ENCODE results near the gene PRPS2. TPM values are rescaled to one million over a fixed set of nuclear protein-coding genes. Genes with fewer than 3 reads are reported as not detected.

PRPS2 gene
- total and polyA plus RNA-seq, 5 experiments from 2014 or later: 23.3 to 32.3 (median 26.4) TPM

DNA sequence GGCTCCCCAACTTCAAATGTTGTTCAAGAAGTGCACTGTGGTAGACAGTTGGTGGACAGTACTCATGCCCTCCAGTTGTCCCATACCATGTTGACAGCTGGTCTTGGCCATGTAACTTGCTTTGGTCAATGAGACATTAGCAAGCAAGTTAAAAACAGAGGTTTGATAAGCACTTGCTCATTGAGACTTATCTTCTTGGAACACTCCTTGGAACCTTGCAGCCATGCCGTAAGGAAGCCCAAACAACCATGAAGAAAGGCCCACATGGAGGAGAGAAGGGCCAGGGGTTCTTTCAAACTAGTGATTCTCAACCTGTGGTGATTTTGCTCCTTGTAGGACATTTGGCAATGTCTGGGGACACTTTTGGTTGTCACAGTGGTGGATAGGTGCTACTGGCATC, 2.6 kb upstream of the PRPS2 start:
- DNase-seq (no peak), ATAC-seq (no peak)
- H3K36me3 Mint-ChIP-seq: no peaks in the 10 kb centered on the region
- POLR2A ChIA-PET: no interaction called here
- no peak overlapping the region for H3K4me3 Mint-ChIP-seq
- H3K9me3 Mint-ChIP-seq: peaks cover 0 to 7% (median 0%) of the 10 kb centered on the region in 9 donors
- H3K27ac Mint-ChIP-seq: no peak overlapping the region
- H3K4me1 Mint-ChIP-seq: peaks cover 9 to 26% (median 19%) of the 10 kb centered on the region in 4 donors
- no peaks in the 10 kb centered on the region for H3K27me3 Mint-ChIP-seq

DNA sequence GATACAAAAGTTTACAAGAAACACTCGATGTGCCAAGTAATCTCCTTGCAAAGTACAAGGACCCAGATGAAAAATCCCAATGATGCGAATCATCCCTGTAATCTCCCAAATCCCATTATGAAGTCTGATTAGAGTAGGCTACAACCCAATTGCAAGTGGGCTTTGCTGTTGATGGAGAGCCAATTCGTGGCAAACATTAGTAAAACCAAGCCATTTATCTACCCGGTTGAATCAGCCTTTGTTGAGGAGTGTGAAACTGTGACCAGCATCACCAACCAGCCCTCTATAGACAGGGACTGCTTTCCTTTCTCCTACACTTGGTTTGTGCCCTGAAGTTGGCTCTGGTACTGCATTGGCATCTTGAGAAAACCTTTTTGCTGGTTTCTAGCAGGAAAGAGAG, 1.2 kb upstream of the PRPS2 start:
- Mint-ChIP-seq H3K9me3 (peaks cover 0 to 7% (median 0%) of the 10 kb centered on the region in 9 donors), H3K4me1 (peaks cover 10 to 28% (median 21%) of the 10 kb centered on the region in 4 donors), H3K4me3 (peak overlapping the region; percentile 80 to 92 (median 86)), H3K27ac (peak overlapping the region in 5 of 10 donors; percentile 13 to 88 (median 72)), H3K27me3 (no peaks in the 10 kb centered on the region), H3K36me3 (peaks cover 0 to under 1% (median 0%) of the 10 kb centered on the region in 3 donors)
- no peak for DNase-seq
- POLR2A ChIA-PET: no interaction called here
- ATAC-seq: no peak

DNA sequence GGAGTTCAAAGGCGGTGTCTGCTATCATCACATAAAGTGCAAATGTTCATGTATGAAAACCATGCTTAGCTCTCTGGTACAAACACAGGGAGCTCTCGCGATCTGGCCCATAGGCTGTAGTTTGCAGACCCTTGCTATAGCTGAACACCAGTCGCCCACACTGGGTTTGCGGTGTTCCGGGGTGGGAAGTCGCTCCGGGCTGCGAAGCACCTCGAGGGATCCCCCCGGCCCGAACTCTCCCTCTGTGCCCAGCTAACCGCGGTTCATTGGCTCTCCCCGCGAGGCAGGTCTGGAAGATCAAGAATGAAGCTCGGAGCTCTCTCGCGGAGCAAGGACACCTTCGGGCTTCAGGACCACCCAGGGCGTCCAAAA, 341 bp upstream of the PRPS2 start:
- H3K27ac Mint-ChIP-seq: peak overlapping the region; percentile 64 to 92 (median 82)
- DNase-seq (no peak), ATAC-seq (peak; percentile 38 to 54)
- peak overlapping the region; percentile 80 to 92 (median 86) for H3K4me3 Mint-ChIP-seq
- no peaks in the 10 kb centered on the region for H3K27me3 Mint-ChIP-seq
- H3K4me1 Mint-ChIP-seq: peaks cover 14 to 30% (median 23%) of the 10 kb centered on the region in 4 donors
- H3K36me3 Mint-ChIP-seq: peaks cover 3 to 5% (median 4%) of the 10 kb centered on the region in 3 donors
- POLR2A ChIA-PET: interaction anchor here (0.6 to 1.3 kb wide), 2 partner anchors 19 to 897 kb away, joined by 3 to 5 read pairs; no protein-coding TSS in a partner anchor
- peaks cover 0 to 10% (median 0%) of the 10 kb centered on the region in 9 donors for H3K9me3 Mint-ChIP-seq

DNA sequence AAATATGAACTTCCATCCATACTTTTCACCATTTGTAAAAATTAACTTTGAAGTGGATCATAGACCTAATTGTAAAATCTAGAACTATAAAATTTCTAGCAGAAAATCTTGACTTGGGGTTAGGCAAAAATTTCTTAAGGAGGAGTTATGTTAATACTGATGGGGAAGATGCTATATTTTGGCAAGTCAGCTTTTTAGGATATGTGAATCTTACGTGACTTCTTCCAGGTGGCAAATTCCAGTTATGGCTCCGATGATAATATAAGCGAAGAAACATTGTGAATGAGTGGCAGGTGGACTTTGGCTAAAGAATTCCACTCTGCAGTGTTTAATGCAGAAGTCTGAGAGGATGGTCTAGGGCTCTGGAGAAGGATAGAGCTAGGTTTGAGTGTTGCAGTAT, 1.5 kb downstream of the PRPS2 start:
- peaks cover 4 to 9% (median 5%) of the 10 kb centered on the region in 3 donors for H3K36me3 Mint-ChIP-seq
- ATAC-seq (no peak), DNase-seq (no peak)
- H3K27ac Mint-ChIP-seq: peak overlapping the region in 8 of 10 donors; percentile 17 to 86 (median 64)
- H3K27me3 Mint-ChIP-seq: no peaks in the 10 kb centered on the region
- peak overlapping the region; percentile 72 to 87 (median 80) for H3K4me3 Mint-ChIP-seq
- peaks cover 0 to 10% (median 0%) of the 10 kb centered on the region in 9 donors for H3K9me3 Mint-ChIP-seq
- POLR2A ChIA-PET: no interaction called here
- peaks cover 14 to 30% (median 23%) of the 10 kb centered on the region in 4 donors for H3K4me1 Mint-ChIP-seq

DNA sequence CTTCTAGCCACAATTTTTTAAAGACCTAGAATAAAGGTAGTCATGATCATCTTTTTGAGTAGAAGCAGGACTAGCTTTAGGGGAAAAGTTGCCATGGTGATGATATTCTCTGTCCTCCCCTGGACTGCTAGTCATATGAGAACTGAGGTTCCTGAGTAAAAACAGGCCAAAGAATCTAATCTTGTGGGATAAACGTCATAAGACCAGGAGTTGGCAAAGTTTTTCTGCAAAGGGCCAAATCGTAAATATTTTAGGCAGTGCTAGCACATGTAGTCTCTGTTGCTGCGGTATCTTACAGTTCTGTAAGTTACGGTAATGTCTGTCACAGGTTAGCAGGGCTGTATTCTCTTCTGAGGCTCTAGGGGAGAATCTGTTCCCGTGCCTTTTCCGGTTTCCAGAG, 3.4 kb downstream of the PRPS2 start:
- Mint-ChIP-seq H3K27me3 (no peaks in the 10 kb centered on the region), H3K36me3 (peaks cover 5 to 25% (median 9%) of the 10 kb centered on the region in 3 donors), H3K4me1 (peaks cover 14 to 31% (median 25%) of the 10 kb centered on the region in 4 donors), H3K4me3 (no peak overlapping the region), H3K27ac (no peak overlapping the region), H3K9me3 (peaks cover 0 to 10% (median 0%) of the 10 kb centered on the region in 9 donors)
- ATAC-seq (no peak), DNase-seq (no peak)
- POLR2A ChIA-PET: no interaction called here

DNA sequence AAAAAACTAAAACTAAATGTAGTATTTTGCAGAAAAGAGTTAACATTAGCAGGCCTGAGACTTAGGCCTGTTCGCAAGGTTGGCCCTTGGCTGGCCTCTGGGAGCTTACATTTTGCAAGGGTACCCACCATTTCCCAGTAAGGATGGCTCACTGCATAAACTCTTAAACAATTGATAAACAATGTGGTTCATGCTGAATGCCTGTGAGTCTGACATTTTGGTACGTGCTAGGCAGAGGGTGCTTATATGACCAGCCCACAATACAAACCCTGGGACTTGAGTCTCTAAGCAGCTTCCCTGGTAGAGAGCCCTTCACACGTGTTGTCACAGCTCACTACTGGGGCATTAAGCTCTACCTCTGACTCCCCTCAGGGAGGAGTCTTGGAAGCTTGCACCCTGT, 7.4 kb downstream of the PRPS2 start:
- POLR2A ChIA-PET: no interaction called here
- DNase-seq (no peak), ATAC-seq (no peak)
- peaks cover 6 to 26% (median 10%) of the 10 kb centered on the region in 4 donors for H3K4me1 Mint-ChIP-seq
- no peak overlapping the region for H3K4me3 Mint-ChIP-seq
- no peaks in the 10 kb centered on the region for H3K27me3 Mint-ChIP-seq
- peaks cover 0 to 3% (median 0%) of the 10 kb centered on the region in 9 donors for H3K9me3 Mint-ChIP-seq
- peaks cover 9 to 59% (median 11%) of the 10 kb centered on the region in 3 donors for H3K36me3 Mint-ChIP-seq
- no peak overlapping the region for H3K27ac Mint-ChIP-seq

DNA sequence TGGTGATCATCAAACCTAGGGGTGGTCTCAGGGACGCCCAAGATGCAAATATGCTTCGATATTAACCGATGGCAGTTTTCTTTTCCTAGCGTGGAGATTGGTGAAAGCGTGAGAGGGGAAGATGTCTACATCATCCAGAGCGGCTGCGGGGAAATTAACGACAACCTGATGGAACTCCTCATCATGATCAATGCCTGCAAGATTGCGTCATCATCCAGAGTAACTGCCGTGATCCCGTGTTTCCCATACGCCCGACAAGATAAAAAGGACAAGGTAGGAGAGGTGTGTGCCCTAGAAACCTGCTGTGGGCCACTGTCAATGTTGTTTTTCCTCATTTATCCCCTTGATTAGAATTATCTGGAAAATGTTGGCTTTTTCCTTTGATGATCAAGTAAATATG, 7.9 kb downstream of the PRPS2 start:
- DNase-seq (no peak), ATAC-seq (no peak)
- H3K4me3 Mint-ChIP-seq: no peak overlapping the region
- peaks cover 4 to 24% (median 10%) of the 10 kb centered on the region in 4 donors for H3K4me1 Mint-ChIP-seq
- POLR2A ChIA-PET: no interaction called here
- peaks cover 9 to 62% (median 11%) of the 10 kb centered on the region in 3 donors for H3K36me3 Mint-ChIP-seq
- H3K27ac Mint-ChIP-seq: peak overlapping the region in 1 of 10 donors; percentile 21
- H3K9me3 Mint-ChIP-seq: peaks cover 0 to 3% (median 0%) of the 10 kb centered on the region in 9 donors
- H3K27me3 Mint-ChIP-seq: no peaks in the 10 kb centered on the region

DNA sequence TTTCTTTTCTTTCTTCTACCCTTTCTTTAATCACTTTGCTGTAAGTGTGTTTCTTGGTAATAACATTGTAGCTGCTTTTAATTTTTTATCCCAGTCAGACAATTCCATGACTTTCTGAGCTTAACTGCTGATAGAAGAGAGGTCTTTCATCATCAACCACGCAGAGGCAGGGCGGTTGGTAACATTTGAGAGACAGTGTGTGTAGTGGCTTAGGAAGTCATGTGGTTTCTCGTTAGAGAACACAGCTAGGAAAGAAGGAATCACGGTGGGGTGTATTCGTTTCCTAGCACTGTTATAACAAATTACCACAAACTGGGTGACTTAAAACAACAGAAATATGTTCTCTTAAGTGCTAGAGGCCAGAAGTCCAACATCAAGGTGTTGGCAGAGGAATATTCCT, 11.5 kb downstream of the PRPS2 start:
- Mint-ChIP-seq H3K27me3 (no peaks in the 10 kb centered on the region), H3K27ac (peak overlapping the region in 7 of 10 donors; percentile 4 to 66 (median 34)), H3K4me1 (peaks cover 2 to 19% (median 7%) of the 10 kb centered on the region in 4 donors), H3K4me3 (no peak overlapping the region), H3K9me3 (peaks cover 0 to 2% (median 0%) of the 10 kb centered on the region in 9 donors), H3K36me3 (peaks cover 5 to 78% (median 6%) of the 10 kb centered on the region in 3 donors)
- ATAC-seq: no peak
- no peak for DNase-seq
- POLR2A ChIA-PET: interaction anchor here (0.8 kb wide), 1 partner anchor 12 kb away, joined by 3 read pairs; no protein-coding TSS in a partner anchor

DNA sequence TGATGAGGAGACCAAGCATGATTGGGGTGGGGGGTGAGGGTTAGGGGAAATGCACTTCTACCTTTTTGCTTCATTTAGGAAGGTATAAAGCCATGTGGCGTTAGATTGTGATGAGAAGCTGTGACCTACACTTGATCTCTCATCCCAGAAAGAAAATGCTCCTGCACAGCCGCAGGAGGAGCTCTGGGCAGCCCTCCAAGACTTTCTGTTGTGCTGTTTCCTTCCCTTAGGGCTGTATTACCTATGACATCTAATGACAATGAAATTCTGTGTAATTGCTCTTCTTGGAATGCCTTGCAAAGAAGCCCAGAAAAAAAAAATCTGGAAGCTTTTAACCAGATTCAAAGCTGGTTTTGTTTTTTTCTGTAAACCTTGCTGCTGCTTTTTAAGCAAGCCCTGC, 13.4 kb downstream of the PRPS2 start:
- DNase-seq: no peak
- Mint-ChIP-seq H3K9me3 (peaks cover 0 to 2% (median 0%) of the 10 kb centered on the region in 9 donors), H3K36me3 (peaks cover 0 to 76% (median 6%) of the 10 kb centered on the region in 3 donors), H3K4me3 (no peak overlapping the region), H3K27me3 (no peaks in the 10 kb centered on the region), H3K4me1 (peaks cover 2 to 15% (median 7%) of the 10 kb centered on the region in 4 donors), H3K27ac (peak overlapping the region in 1 of 10 donors; percentile 13)
- POLR2A ChIA-PET: no interaction called here
- ATAC-seq: no peak

DNA sequence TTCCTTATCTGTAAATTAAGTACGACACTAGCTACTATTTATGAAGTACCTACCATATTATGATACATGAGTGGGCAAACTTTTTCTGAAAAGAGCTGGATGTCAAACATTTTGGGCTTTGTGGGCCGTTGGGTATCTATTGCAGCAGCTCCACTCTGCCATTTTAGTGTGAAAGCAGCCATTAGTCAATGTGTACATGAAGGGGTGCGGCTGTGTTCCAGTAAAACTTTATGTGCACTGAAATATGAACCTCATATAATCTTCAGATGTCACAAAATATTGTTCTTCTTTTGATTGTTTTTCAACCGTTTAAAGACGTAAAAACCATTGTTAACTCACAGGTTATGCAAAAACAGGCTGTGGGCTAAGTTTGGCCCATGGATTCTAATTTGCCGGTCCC, 14.1 kb downstream of the PRPS2 start:
- H3K4me1 Mint-ChIP-seq: peaks cover 2 to 15% (median 6%) of the 10 kb centered on the region in 4 donors
- H3K27ac Mint-ChIP-seq: no peak overlapping the region
- DNase-seq (no peak), ATAC-seq (no peak)
- peaks cover 0 to 76% (median 3%) of the 10 kb centered on the region in 3 donors for H3K36me3 Mint-ChIP-seq
- no peaks in the 10 kb centered on the region for H3K27me3 Mint-ChIP-seq
- peaks cover 0 to 2% (median 0%) of the 10 kb centered on the region in 9 donors for H3K9me3 Mint-ChIP-seq
- POLR2A ChIA-PET: interaction anchor here (0.6 kb wide), 1 partner anchor 307 kb away, joined by 3 read pairs; no protein-coding TSS in a partner anchor
- no peak overlapping the region for H3K4me3 Mint-ChIP-seq

DNA sequence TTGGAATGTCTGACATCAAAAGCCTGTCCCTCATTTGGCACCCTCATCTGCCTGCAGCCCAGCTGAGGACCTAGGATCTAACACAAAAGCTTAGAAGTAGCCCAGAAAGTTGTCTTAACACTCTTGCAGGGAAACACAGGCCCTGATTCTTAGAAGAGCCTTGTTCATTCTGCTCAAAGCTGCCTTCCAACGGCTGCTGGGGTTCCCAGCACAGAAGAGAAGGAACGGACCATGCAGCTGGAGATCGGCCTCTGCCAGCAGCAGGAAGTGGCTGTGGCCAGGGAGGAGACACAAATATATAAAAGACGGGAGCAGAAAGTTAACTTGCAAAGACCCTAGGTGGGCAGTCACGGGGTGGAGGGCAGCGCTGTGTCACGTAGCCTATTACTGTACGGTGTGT, 20.4 kb downstream of the PRPS2 start:
- ATAC-seq: no peak
- H3K4me3 Mint-ChIP-seq: no peak overlapping the region
- H3K36me3 Mint-ChIP-seq: peaks cover 0 to 55% (median 2%) of the 10 kb centered on the region in 3 donors
- POLR2A ChIA-PET: interaction anchor here (0.5 kb wide), 1 partner anchor 127 kb away, joined by 3 read pairs; no protein-coding TSS in a partner anchor
- no peaks in the 10 kb centered on the region for H3K9me3 Mint-ChIP-seq
- peaks cover 0 to 3% (median 0%) of the 10 kb centered on the region in 4 donors for H3K4me1 Mint-ChIP-seq
- no peak for DNase-seq
- H3K27me3 Mint-ChIP-seq: no peaks in the 10 kb centered on the region
- H3K27ac Mint-ChIP-seq: peak overlapping the region in 2 of 10 donors; percentile 34 to 70

DNA sequence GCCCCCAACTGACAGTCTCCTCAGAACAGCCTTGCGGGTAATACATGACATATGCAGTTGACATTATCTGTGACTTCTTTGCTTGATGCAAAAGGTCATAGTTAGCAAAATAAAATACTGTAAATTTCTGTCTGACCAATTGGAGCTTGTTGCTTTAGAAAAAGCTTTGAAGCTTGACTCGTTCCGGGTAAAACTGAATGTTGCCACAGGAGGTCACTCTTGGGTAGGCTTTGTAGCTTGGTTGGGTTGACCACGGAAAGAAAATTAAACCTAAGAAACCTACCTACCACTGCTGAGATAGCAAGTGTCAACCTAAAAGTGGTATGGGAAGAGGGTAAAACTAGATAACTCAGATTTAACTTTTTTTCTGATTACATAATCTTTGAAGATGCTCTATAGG, 23.2 kb downstream of the PRPS2 start:
- ATAC-seq: peak; percentile 47 to 53
- POLR2A ChIA-PET: interaction anchor here (1.0 kb wide), 1 partner anchor 12 kb away, joined by 3 read pairs; no protein-coding TSS in a partner anchor
- DNase-seq: peak in 7 of 10 donors; percentile 15 to 49 (median 36)
- Mint-ChIP-seq H3K27ac (no peak overlapping the region), H3K27me3 (no peaks in the 10 kb centered on the region), H3K4me1 (peaks cover 0 to 3% (median 0%) of the 10 kb centered on the region in 4 donors), H3K9me3 (no peaks in the 10 kb centered on the region), H3K4me3 (no peak overlapping the region), H3K36me3 (peaks cover 0 to 41% (median 7%) of the 10 kb centered on the region in 3 donors)

DNA sequence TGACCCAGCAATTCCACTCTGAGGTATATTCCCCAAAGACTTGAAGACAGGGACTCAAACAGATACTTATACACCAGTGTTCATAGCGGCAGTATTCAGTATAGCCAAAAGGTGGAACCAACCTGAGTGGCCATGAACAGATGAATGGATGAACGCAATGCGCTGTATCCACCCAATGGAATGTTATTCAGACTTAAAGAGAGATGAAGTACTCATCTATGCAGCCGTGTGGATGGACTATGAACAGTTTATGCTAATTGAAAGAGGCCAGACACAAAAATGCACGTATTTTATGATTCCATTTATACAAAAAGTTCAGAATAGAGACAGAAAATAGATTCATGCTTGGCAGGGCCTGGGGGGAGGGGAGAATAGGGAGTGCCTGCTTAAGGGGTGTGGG, 26.3 kb downstream of the PRPS2 start:
- Mint-ChIP-seq H3K4me3 (no peak overlapping the region), H3K36me3 (peaks cover 0 to 42% (median 6%) of the 10 kb centered on the region in 3 donors), H3K27ac (no peak overlapping the region), H3K9me3 (no peaks in the 10 kb centered on the region), H3K27me3 (no peaks in the 10 kb centered on the region), H3K4me1 (peaks cover 0 to 3% (median 0%) of the 10 kb centered on the region in 4 donors)
- ATAC-seq (no peak), DNase-seq (no peak)
- POLR2A ChIA-PET: no interaction called here
